Measurements from ENCODE around the gene SART3. TPM values are rescaled to one million over a fixed set of nuclear protein-coding genes. Genes with fewer than 3 reads are reported as not detected.

The SART3 gene
- total and polyA plus RNA-seq, 2 donors from 2014 or later: 14.9 to 59.1 TPM

DNA sequence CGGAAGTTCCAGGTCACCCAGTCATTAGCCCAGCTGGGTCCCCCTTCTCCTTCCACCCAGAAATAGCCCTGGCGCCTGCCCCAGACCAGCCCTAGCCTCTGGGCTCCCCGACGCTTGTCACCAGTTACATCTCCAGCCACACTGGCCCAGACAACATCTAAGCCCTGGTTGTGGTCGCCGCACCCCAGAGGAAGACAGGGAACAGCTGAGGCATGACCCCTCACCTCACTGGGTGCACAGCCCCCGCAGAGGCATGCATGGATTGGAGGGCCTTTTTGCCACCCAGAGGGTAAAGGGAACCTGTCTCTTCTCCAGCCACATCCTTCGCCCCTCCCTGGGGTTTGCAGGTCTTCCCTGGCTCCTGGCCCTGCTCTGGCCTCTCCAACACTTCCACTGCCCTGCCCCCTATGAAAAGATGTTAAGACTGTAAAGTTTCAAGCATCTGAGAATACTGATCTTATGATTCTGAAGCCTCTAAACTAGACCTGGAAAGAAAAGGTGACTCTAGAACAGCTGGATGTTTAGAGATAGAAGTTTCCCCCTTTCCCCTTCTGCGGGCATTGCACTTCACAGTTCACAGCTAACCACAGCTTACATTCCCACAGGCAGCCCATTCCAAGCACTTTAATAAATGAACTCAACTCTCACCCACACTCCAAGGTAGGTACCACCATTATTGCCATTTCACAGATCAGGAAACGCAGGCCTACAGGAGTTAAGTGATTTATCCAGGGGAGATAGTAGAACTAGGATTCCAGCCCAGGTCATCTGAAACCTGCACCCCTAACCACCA, 22.2 kb upstream of the SART3 start:
- Histone ChIP-seq H3K27ac (ENCODE audit: low read depth in 2 of 2, low read length in 2 of 2) (no peak overlapping the region), H3K4me1 (ENCODE audit: control insufficient read depth in 2 of 3, insufficient read depth in 2 of 3, low read depth in 1 of 3, low read length in 3 of 3) (peaks cover 0 to 7% (median 0%) of the 10 kb centered on the region in 3 donors), H3K36me3 (ENCODE audit: control insufficient read depth in 2 of 3, insufficient read depth in 3 of 3, low read length in 3 of 3) (no peaks in the 10 kb centered on the region), H3K9me3 (ENCODE audit: control insufficient read depth in 2 of 3, insufficient read depth in 1 of 3, low read length in 3 of 3) (no peaks in the 10 kb centered on the region), H3K4me3 (ENCODE audit: low read length in 3 of 3) (no peak overlapping the region), H3K27me3 (ENCODE audit: control insufficient read depth, insufficient read depth, low read length) (no peaks in the 10 kb centered on the region), H3K9ac (ENCODE audit: low read length in 3 of 3) (no peak overlapping the region)
- DNase-seq (peak in 1 of 5 donors; percentile 43), FAIRE-seq (no peak)
- intact Hi-C loops (cut with DNase I): no loop called here
- TF ChIP-seq, protein P1, sequence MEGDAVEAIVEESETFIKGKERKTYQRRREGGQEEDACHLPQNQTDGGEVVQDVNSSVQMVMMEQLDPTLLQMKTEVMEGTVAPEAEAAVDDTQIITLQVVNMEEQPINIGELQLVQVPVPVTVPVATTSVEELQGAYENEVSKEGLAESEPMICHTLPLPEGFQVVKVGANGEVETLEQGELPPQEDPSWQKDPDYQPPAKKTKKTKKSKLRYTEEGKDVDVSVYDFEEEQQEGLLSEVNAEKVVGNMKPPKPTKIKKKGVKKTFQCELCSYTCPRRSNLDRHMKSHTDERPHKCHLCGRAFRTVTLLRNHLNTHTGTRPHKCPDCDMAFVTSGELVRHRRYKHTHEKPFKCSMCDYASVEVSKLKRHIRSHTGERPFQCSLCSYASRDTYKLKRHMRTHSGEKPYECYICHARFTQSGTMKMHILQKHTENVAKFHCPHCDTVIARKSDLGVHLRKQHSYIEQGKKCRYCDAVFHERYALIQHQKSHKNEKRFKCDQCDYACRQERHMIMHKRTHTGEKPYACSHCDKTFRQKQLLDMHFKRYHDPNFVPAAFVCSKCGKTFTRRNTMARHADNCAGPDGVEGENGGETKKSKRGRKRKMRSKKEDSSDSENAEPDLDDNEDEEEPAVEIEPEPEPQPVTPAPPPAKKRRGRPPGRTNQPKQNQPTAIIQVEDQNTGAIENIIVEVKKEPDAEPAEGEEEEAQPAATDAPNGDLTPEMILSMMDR (IDR thresholded peaks at IDR 0.05; ENCODE audit: borderline replicate concordance, extremely low read depth, insufficient read depth): no peak

DNA sequence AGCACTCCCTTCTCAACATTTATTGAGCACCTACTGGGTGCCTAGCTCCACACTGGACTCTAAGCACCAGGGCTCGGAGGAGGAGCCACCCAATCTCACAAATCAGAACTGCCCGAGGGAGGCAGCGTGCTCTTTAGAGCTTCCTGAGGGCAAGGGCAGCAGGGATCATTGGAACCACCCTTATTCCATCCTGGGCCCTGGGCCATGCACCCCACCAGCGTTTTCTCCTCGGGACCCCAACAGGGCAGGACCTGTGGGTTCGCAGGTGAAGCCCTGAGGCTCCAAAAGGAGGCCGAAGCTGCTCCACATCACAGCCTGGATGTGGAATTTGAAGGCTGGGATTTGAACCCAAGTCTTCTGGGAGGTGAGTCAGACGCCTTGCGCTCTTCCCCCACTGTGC, 21.5 kb upstream of the SART3 start:
- Histone ChIP-seq H3K9ac (ENCODE audit: low read length in 3 of 3) (no peak overlapping the region), H3K27me3 (ENCODE audit: control insufficient read depth, insufficient read depth, low read length) (no peaks in the 10 kb centered on the region), H3K36me3 (ENCODE audit: control insufficient read depth in 2 of 3, insufficient read depth in 3 of 3, low read length in 3 of 3) (no peaks in the 10 kb centered on the region), H3K4me1 (ENCODE audit: control insufficient read depth in 2 of 3, insufficient read depth in 2 of 3, low read depth in 1 of 3, low read length in 3 of 3) (peaks cover 0 to 7% (median 0%) of the 10 kb centered on the region in 3 donors), H3K27ac (ENCODE audit: low read depth in 2 of 2, low read length in 2 of 2) (no peak overlapping the region), H3K9me3 (ENCODE audit: control insufficient read depth in 2 of 3, insufficient read depth in 1 of 3, low read length in 3 of 3) (no peaks in the 10 kb centered on the region), H3K4me3 (ENCODE audit: low read length in 3 of 3) (no peak overlapping the region)
- TF ChIP-seq, protein P1 (IDR thresholded peaks at IDR 0.05; ENCODE audit: borderline replicate concordance, extremely low read depth, insufficient read depth): no peak
- DNase-seq (peak in 1 of 5 donors; percentile 37), FAIRE-seq (no peak)
- intact Hi-C loops (cut with DNase I): no loop called here

DNA sequence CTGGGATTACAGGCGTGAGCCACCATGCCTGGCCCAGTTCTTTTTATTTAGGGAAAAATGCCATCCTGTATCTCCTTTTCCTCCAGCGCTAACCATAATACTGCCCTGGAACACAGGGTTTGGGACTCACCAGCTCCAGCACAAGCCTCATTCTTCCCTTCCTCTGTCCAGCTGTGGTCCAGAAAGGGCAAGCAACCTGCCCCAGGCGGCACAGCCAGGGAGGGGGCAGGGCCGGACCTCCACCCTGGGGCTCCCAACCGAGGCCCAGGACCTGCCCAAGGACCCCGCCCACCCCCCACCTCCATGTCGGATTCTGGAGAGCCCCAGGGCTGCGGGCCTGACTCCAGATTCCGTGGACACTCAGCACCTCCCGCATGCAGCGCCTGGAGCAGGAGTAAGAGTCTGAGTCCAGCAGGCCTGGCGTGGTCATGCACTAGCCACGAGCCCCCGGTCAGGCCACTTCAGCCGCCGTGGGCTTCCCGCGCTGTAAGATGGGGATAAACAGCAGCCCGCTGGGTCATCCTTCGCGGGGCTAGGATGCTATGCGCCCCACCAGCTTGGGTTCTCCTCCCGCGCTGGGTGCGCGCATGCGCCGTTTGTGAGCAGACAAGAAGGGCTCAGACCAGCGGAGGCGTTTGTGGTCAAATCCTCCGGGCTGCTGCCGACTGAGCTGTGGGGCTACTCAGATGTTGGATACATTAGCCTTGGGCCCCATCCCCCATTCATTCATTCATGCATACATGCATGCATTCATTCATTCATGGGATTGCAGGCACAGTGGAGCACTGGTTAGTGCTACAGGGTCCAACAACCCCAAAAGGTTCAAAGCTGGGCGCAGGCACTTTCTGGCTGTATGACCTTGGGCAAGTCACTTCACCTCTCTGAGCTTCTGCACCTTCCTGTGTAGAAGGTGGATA, 20.6 kb upstream of the SART3 start:
- FAIRE-seq: no peak
- H3K4me3 ChIP-seq (ENCODE audit: low read length in 3 of 3): no peak overlapping the region
- H3K36me3 ChIP-seq (ENCODE audit: control insufficient read depth in 2 of 3, insufficient read depth in 3 of 3, low read length in 3 of 3): no peaks in the 10 kb centered on the region
- H3K4me1 ChIP-seq (ENCODE audit: control insufficient read depth in 2 of 3, insufficient read depth in 2 of 3, low read depth in 1 of 3, low read length in 3 of 3): peaks cover 0 to 7% (median 0%) of the 10 kb centered on the region in 3 donors
- H3K27ac ChIP-seq (ENCODE audit: low read depth in 2 of 2, low read length in 2 of 2): no peak overlapping the region
- peak in 1 of 5 donors; percentile 67 for DNase-seq
- TF ChIP-seq, protein P1 (IDR thresholded peaks at IDR 0.05; ENCODE audit: borderline replicate concordance, extremely low read depth, insufficient read depth): no peak
- intact Hi-C loops (cut with DNase I): no loop called here
- H3K27me3 ChIP-seq (ENCODE audit: control insufficient read depth, insufficient read depth, low read length): no peaks in the 10 kb centered on the region
- no peaks in the 10 kb centered on the region for H3K9me3 ChIP-seq (ENCODE audit: control insufficient read depth in 2 of 3, insufficient read depth in 1 of 3, low read length in 3 of 3)
- H3K9ac ChIP-seq (ENCODE audit: low read length in 3 of 3): no peak overlapping the region

Data from kidney (tissue), 14 donors.